GM23338 (cell line): ENCODE data around the gene ARHGEF10L. TPM values are rescaled to one million over a fixed set of nuclear protein-coding genes. Genes with fewer than 3 reads are reported as not detected.

Source experiments
- ATAC-seq: fragments of 200-7000 bp; cut with Tn5 transposase; 3 replicates; pipeline ENCODE4 v1.9.1; 2020
- DNase-seq: peaks from one replicate; pipeline ENCODE4 v3.0.0-alpha.2; 2015; ENCODE audit warnings: low spot score
- H2AFZ ChIP-seq: fragments of 200-600 bp; sonication (generic); 2 replicates; pipeline ENCODE4 v1.8.0; 2016; ENCODE audit warnings: antibody characterized with exemption, mild to moderate bottlenecking, moderate library complexity
- H3F3A ChIP-seq: fragments of 200-600 bp; sonication (generic); replicated peaks from 2 replicates; pipeline ENCODE4 v1.8.0; 2017; ENCODE audit warnings: antibody characterized with exemption, mixed run types, low read depth
- H3K27ac ChIP-seq: fragments of 200-600 bp; sonication (generic); 2 replicates; pipeline ENCODE4 v1.6.1; 2016; ENCODE audit warnings: low read depth
- H3K27me3 ChIP-seq: fragments of 200-600 bp; sonication (generic); 2 replicates; pipeline ENCODE4 v1.8.0; 2016; ENCODE audit warnings: mild to moderate bottlenecking, mixed run types, moderate library complexity; ENCODE audit not compliant: insufficient read depth
- H3K36me3 ChIP-seq: fragments of 200-600 bp; sonication (generic); 2 replicates; pipeline ENCODE4 v1.8.0; 2016; ENCODE audit warnings: mild to moderate bottlenecking; ENCODE audit not compliant: insufficient read depth
- H3K4me1 ChIP-seq: fragments of 200-600 bp; sonication (generic); 2 replicates; pipeline ENCODE4 v1.8.0; 2016; ENCODE audit warnings: mild to moderate bottlenecking, moderate library complexity; ENCODE audit not compliant: insufficient read depth
- H3K4me2 ChIP-seq: fragments of 200-600 bp; sonication (generic); 2 replicates; pipeline ENCODE4 v1.7.1; 2017; ENCODE audit warnings: mixed run types
- H3K4me3 ChIP-seq: fragments of 200-600 bp; sonication (generic); 2 replicates; pipeline ENCODE4 v1.6.1; 2016; ENCODE audit warnings: mixed run types
- H3K79me2 ChIP-seq: fragments of 200-600 bp; sonication (generic); replicated peaks from 2 replicates; pipeline ENCODE4 v1.8.0; 2017; ENCODE audit warnings: mild to moderate bottlenecking; ENCODE audit not compliant: insufficient read depth
- H3K9me2 ChIP-seq: fragments of 200-600 bp; sonication (generic); 2 replicates; pipeline ENCODE4 v1.8.0; 2017; ENCODE audit not compliant: insufficient read depth
- H4K20me1 ChIP-seq: fragments of 200-600 bp; sonication (generic); replicated peaks from 2 replicates; pipeline ENCODE4 v1.8.0; 2017; ENCODE audit warnings: mild to moderate bottlenecking; ENCODE audit not compliant: insufficient read depth
- H3K27ac Mint-ChIP-seq: 2 replicates; pipeline ENCODE4 v1.8.0; 2020; ENCODE audit warnings: inconsistent platforms, mild to moderate bottlenecking, moderate library complexity, mixed read lengths
- H3K27me3 Mint-ChIP-seq: 3 replicates; pipeline ENCODE4 v1.8.0; 2022; ENCODE audit warnings: low read depth, mild to moderate bottlenecking, moderate library complexity, mixed read lengths, inconsistent platforms; ENCODE audit not compliant: insufficient read depth, poor library complexity
- H3K36me3 Mint-ChIP-seq: 3 replicates; pipeline ENCODE4 v1.8.0; 2021; ENCODE audit warnings: low read depth, mild to moderate bottlenecking, inconsistent platforms, moderate library complexity, mixed read lengths
- H3K4me1 Mint-ChIP-seq: 3 replicates; pipeline ENCODE4 v1.8.0; 2020; ENCODE audit warnings: mild to moderate bottlenecking, inconsistent platforms, mixed read lengths
- H3K4me3 Mint-ChIP-seq: 3 replicates; pipeline ENCODE4 v1.8.0; 2021; ENCODE audit warnings: moderate library complexity, mild to moderate bottlenecking, inconsistent platforms, mixed read lengths
- H3K9me3 Mint-ChIP-seq: 3 replicates; pipeline ENCODE4 v1.8.0; 2020; ENCODE audit warnings: moderate library complexity, mild to moderate bottlenecking, inconsistent platforms, mixed read lengths
- CTCF ChIP-seq, 2 experiments: fragments of 200-600 bp in 1 of 2; sonication (generic) in 1 of 2; conservative IDR thresholded peaks; 2 replicates each; pipeline versions ENCODE4 v1.5.1 to v1.6.1; 2016 to 2017; ENCODE audit warnings: antibody characterized with exemption in 2 of 2, low read depth in 2 of 2, mild to moderate bottlenecking in 2 of 2, moderate library complexity in 1 of 2
- ETS1 ChIP-seq: IDR thresholded peaks from 2 replicates; pipeline ENCODE4 v1.6.1; 2016; ENCODE audit warnings: antibody characterized with exemption
- EZH2 ChIP-seq: fragments of 200-600 bp; sonication (generic); IDR thresholded peaks from one replicate; pipeline ENCODE4 v1.8.0; 2017; ENCODE audit warnings: antibody characterized with exemption, mild to moderate bottlenecking, low read depth; ENCODE audit not compliant: unreplicated experiment
- JUNB ChIP-seq: IDR thresholded peaks from one replicate; pipeline ENCODE4 v1.6.1; 2016; ENCODE audit warnings: antibody characterized with exemption; ENCODE audit not compliant: unreplicated experiment
- NANOG ChIP-seq: IDR thresholded peaks from 2 replicates; pipeline ENCODE4 v1.6.1; 2016; ENCODE audit warnings: antibody characterized with exemption, borderline replicate concordance
- POLR2AphosphoS5 ChIP-seq: IDR thresholded peaks from 2 replicates; pipeline ENCODE4 v1.6.1; 2016; ENCODE audit warnings: antibody characterized with exemption, low read depth
- ZNF114 ChIP-seq: fragments of 250-450 bp; sonication (Bioruptor Pico); IDR thresholded peaks from 2 replicates; pipeline ENCODE4 v1.5.0; 2020; ENCODE audit warnings: mild to moderate bottlenecking, moderate library complexity
- ZNF462 ChIP-seq: fragments of 250-450 bp; sonication (Bioruptor Pico); IDR thresholded peaks from 2 replicates; pipeline ENCODE4 v1.5.0; 2020; ENCODE audit warnings: mild to moderate bottlenecking, moderate library complexity
- polyA plus RNA-seq: library from polyadenylated mRNA; unstranded; fragments of >200 nt; fragmentation: Nextera tagmentation; extraction: Ambion mirVana; gene quantifications from 2 replicates; pipeline ENCODE4 v1.2.1, GENCODE V29; 2016
- total RNA-seq: library from RNA; depleted of rRNA; stranded (reverse); fragments of >200 nt; shearing (Covaris generic); gene quantifications from 2 replicates; pipeline ENCODE4 v1.2.3, GENCODE V29; 2014

The ARHGEF10L gene
- total and polyA plus RNA-seq, 2 experiments from 2014 or later = 12.1 to 46.8 TPM

- TF ChIP-seq CTCF (conservative IDR thresholded peaks at IDR 0.05; ENCODE audit: low read depth in 2 of 2) (no peak), JUNB (no peak), ZNF114 (CRISPR knock-in tag) (no peak), ETS1 (no peak), EZH2 (no peak)
Measured at GRCh38 chr1:17599291-17599953, 59.9 kb downstream of the ARHGEF10L start (continued).

- Mint-ChIP-seq H3K9me3 (no peaks in the 10 kb centered on the region), H3K4me3 (no peak overlapping the region), H3K27me3 (peaks cover 14% of the 10 kb centered on the region), H3K27ac (no peak overlapping the region), H3K36me3 (no peaks in the 10 kb centered on the region; the same call in 1 of the 3 replicates), H3K4me1 (peaks cover 28% of the 10 kb centered on the region)
- H3K79me2 ChIP-seq = no peaks in the 10 kb centered on the region
- no peaks in the 10 kb centered on the region for H3F3A ChIP-seq
- no peaks in the 10 kb centered on the region; the same call in none of the 2 replicates for H4K20me1 ChIP-seq
- DNase-seq = no peak
- peaks cover 3% of the 10 kb centered on the region; the same call in 1 of the 2 replicates for H3K36me3 ChIP-seq
- H3K27ac ChIP-seq = no peak overlapping the region
- H3K9me2 ChIP-seq = no peaks in the 10 kb centered on the region
- no peaks in the 10 kb centered on the region for H3K27me3 ChIP-seq
- H3K4me2 ChIP-seq = no peak overlapping the region
- no peak overlapping the region for H2AFZ ChIP-seq
- no peak for ATAC-seq
- H3K4me3 ChIP-seq = no peak overlapping the region
- no peaks in the 10 kb centered on the region; the same call in 1 of the 2 replicates for H3K4me1 ChIP-seq
- TF ChIP-seq JUNB (no peak), NANOG (no peak), ZNF462 (CRISPR knock-in tag) (no peak), ETS1 (no peak), POLR2AphosphoS5 (no peak), CTCF (conservative IDR thresholded peaks at IDR 0.05; ENCODE audit: low read depth in 2 of 2) (no peak)
Measured at GRCh38 chr1:17599954-17600300, 60.4 kb downstream of the ARHGEF10L start.
